Astrocyte of the cerebellum (primary cell): ENCODE measurements around the gene VWA2.

ENCODE experiments used
- DNase-seq: peaks from one replicate; pipeline ENCODE4 v3.0.0-alpha.2; 2011; ENCODE audit warnings: low read depth
- H3K4me3 ChIP-seq: 2 replicates; pipeline ENCODE4 v1.5.1; 2011; ENCODE audit warnings: mild to moderate bottlenecking, low read depth, low read length, moderate library complexity
- in situ Hi-C: cut with HindIII; loops from 2 replicates; pipeline ENCODE4 v1.10.0; 2017; ENCODE audit warnings: low sequenced_read_pairs
- TF ChIP-seq, protein P1 (sequence below): IDR thresholded peaks from 2 replicates; pipeline ENCODE4 v1.5.1; 2012; ENCODE audit warnings: low read length, low read depth, moderate library complexity, mild to moderate bottlenecking; ENCODE audit errors: missing control alignments

Gene VWA2

DNA sequence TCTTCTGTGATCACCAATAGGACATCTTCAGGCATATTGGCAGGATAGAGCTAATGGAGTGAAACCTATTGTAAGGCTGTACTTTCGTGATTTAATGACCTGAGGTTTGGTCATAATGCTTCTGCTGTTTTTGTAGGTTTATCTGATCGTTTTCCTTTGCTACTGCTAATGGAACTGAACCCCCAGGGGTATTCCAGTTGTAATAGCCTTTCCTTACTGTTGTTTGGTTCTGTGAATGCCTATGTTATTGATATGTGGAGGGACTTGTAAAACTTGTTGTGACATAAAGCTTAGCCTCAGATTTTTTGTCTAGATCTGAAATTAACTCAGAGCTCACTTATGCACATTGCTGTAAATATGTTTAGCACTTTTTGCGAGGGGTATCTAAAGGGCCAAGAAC lies 10.9 kb upstream of the VWA2 start:
- in situ Hi-C loops, result no loop called here
- no peak for DNase-seq
- TF ChIP-seq, protein P1, sequence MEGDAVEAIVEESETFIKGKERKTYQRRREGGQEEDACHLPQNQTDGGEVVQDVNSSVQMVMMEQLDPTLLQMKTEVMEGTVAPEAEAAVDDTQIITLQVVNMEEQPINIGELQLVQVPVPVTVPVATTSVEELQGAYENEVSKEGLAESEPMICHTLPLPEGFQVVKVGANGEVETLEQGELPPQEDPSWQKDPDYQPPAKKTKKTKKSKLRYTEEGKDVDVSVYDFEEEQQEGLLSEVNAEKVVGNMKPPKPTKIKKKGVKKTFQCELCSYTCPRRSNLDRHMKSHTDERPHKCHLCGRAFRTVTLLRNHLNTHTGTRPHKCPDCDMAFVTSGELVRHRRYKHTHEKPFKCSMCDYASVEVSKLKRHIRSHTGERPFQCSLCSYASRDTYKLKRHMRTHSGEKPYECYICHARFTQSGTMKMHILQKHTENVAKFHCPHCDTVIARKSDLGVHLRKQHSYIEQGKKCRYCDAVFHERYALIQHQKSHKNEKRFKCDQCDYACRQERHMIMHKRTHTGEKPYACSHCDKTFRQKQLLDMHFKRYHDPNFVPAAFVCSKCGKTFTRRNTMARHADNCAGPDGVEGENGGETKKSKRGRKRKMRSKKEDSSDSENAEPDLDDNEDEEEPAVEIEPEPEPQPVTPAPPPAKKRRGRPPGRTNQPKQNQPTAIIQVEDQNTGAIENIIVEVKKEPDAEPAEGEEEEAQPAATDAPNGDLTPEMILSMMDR, result no peak
- H3K4me3 ChIP-seq, result no peak overlapping the region

DNA sequence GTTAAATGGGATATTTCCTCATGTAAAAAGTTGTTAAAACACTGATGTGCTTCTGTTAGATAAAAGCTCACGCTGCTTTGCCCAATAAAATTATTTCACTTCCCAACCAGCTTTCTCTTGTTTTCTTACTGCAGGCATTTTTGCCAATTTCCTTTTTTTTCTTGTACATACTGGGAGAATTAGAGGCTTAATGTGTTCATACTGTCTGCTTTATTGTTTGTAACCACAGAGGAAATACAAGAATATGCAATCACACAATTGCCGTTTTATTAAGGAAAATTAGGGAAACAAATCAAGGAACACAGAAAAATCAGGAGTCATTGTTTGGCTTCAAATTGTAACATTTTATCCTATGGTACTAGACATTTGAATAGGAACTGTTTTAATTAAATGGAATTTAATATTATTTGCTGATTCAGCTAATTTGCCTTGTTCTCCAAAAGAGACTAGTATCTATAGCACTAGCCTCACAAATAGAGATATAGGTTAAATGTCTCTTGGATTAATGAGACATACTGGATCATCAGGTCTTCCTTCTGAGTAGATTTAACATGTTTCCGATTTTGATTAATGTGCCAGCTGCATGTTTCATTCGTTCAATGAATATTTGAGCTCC lies 6.4 kb upstream of the VWA2 start:
- in situ Hi-C loops, result no loop called here
- H3K4me3 ChIP-seq, result no peak overlapping the region
- TF ChIP-seq, protein P1, result no peak
- DNase-seq, result no peak

DNA sequence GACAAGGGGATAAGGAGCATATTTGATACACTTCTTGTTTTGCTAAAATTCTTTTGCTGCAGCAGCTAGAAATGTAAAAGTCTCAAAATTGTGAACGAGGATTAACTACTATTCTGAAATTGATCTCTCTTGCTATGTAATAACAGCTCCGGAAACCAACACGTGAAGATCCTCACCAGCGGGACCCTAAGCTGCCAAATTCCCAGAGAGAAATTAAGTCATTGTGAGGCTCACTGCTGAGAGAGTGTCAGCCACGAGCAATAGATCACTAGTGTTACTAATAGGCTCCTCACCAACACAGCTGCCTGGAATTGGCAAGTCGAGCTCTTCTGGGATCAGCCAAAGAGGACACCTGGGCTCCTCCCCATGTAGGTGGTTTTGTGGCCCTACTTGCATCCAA lies 5.6 kb upstream of the VWA2 start:
- in situ Hi-C loops, result no loop called here
- no peak for DNase-seq
- TF ChIP-seq, protein P1, result no peak
- no peak overlapping the region for H3K4me3 ChIP-seq

DNA sequence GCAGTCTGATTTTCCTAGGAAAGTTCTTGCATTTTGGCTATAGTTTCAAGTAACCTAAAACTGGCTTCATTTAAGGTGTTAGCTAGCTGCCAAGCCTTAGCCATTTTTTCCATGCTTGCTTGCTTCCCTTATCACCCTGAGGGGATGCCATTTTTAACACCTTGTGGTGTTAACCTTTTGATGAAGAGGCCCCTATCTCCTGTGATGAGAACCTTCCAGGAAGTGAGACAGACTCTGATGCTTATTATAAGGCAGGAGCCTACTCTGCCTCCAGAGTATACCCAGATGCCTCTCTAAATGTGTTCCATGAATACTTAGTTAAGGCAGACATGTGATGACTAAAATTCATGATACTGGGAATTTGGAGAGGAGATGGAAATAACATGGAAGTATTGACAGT lies 4.9 kb upstream of the VWA2 start:
- TF ChIP-seq, protein P1, result no peak
- in situ Hi-C loops, result no loop called here
- H3K4me3 ChIP-seq, result no peak overlapping the region
- DNase-seq, result no peak

DNA sequence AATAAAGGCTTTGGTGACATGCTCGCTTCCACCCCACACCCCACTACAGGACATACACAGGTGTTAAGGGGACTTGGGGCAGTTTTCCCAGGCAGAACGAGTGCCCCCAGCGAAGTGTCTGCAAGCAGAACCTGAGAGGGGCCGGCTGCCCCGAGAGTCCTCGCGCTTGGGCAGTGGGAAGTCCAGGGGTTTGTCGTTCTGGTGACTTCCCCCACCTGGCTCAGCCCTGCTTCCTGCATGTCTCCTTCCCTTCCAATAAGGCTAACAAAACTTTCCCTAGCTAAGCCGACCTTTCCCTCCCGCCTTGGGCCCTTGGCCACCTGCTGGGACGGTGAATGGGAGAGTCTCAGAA lies 916 bp downstream of the VWA2 start:
- TF ChIP-seq, protein P1, result no peak
- in situ Hi-C loops, result no loop called here

DNA sequence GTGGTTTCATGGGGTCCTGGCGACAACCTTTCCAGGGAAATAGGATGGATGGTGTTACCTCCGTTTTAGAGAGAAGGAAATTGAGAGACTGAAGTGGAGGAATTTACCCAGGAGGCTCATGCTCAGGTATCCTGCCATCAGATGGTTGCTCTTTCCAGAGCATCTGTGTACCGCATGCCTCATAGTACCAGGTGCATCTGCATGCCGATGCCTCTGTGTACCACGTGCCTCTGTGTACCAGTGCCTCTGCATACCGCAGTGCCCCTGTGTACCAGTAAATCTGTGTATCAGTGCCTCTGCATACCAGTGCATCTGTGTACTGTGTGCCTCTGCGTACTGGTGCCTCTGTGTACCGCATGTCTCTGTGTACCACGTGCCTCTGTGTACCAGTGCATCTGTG lies 3.2 kb downstream of the VWA2 start:
- in situ Hi-C loops, result no loop called here
- no peak for DNase-seq
- H3K4me3 ChIP-seq, result no peak overlapping the region
- TF ChIP-seq, protein P1, result no peak

More for the DNA sequence above, 916 bp downstream of the VWA2 start:
- no peak overlapping the region for H3K4me3 ChIP-seq
- no peak for DNase-seq
